NCI-H1436 (cell line): ENCODE results near the gene OR52H1.

ENCODE experiments used
- DNase-seq: peaks from one replicate; lab custom pipeline; 2025; lab: John Stamatoyannopoulos, UW

OR52H1 gene

GRCh38 chr11:5531053-5531831, 17.1 kb downstream of the OR52H1 start:
- DNase-seq, result no peak

GRCh38 chr11:5528495-5528894, 19.8 kb downstream of the OR52H1 start:
- no peak for DNase-seq

GRCh38 chr11:5527716-5528115, 20.6 kb downstream of the OR52H1 start:
- no peak for DNase-seq

- DNase-seq, result no peak
Measured at GRCh38 chr11:5524756-5525155, 23.6 kb downstream of the OR52H1 start.

GRCh38 chr11:5522308-5522707, 26.0 kb downstream of the OR52H1 start:
- DNase-seq, result no peak

GRCh38 chr11:5521540-5521939, 26.8 kb downstream of the OR52H1 start:
- no peak for DNase-seq

- DNase-seq, result no peak
Measured at GRCh38 chr11:5516599-5516998, 31.7 kb downstream of the OR52H1 start, which contains the start of gene UBQLNL. Gene UBQLNL (minus strand): TSS chr11:5516699. CDS start chr11:5516441, 258 bp downstream.

- DNase-seq, result no peak
Measured at GRCh38 chr11:5514841-5515240, 33.5 kb downstream of the OR52H1 start.

GRCh38 chr11:5509803-5510202, 38.5 kb downstream of the OR52H1 start, which contains the start of gene UBQLN3:
Gene UBQLN3 (minus strand): TSS chr11:5509957. CDS start chr11:5509558, 399 bp downstream.
- DNase-seq, result no peak

- no peak for DNase-seq
Measured at GRCh38 chr11:5508605-5509004, 39.7 kb downstream of the OR52H1 start.

GRCh38 chr11:5507933-5508305, 40.4 kb downstream of the OR52H1 start:
- no peak for DNase-seq

- no peak for DNase-seq
Measured at GRCh38 chr11:5507177-5507932, 41.0 kb downstream of the OR52H1 start.

- no peak for DNase-seq
Measured at GRCh38 chr11:5505363-5506048, 42.8 kb downstream of the OR52H1 start.

- no peak for DNase-seq
Measured at GRCh38 chr11:5504403-5504921, 43.9 kb downstream of the OR52H1 start.

GRCh38 chr11:5500393-5500801, 47.9 kb downstream of the OR52H1 start:
- DNase-seq, result no peak

- DNase-seq, result no peak
Measured at GRCh38 chr11:5499671-5500070, 48.7 kb downstream of the OR52H1 start.
